Lower leg skin (tissue), 3 donors: ENCODE data around the gene MS4A10.

Experiments used
- POLR2A ChIP-seq, 2 donors: fragments of 450-650 bp; IDR thresholded peaks; one replicate each; pipeline ENCODE4 v1.6.1; 2016 to 2017; ENCODE audit warnings: antibody characterized with exemption in 2 of 2, mild to moderate bottlenecking in 1 of 2, moderate library complexity in 1 of 2
- TF ChIP-seq, protein P1 (sequence below), 3 donors: fragments of 450-650 bp; IDR thresholded peaks; one replicate each; pipeline ENCODE4 v1.5.1; 2016; ENCODE audit warnings: antibody characterized with exemption in 3 of 3, mild to moderate bottlenecking in 3 of 3, moderate library complexity in 2 of 3

GRCh38 chr11:60768202-60768601 is 16.9 kb upstream of the MS4A10 start:
- TF ChIP-seq POLR2A (IDR thresholded peaks at IDR 0.05), result no peak
- TF ChIP-seq, protein P1, sequence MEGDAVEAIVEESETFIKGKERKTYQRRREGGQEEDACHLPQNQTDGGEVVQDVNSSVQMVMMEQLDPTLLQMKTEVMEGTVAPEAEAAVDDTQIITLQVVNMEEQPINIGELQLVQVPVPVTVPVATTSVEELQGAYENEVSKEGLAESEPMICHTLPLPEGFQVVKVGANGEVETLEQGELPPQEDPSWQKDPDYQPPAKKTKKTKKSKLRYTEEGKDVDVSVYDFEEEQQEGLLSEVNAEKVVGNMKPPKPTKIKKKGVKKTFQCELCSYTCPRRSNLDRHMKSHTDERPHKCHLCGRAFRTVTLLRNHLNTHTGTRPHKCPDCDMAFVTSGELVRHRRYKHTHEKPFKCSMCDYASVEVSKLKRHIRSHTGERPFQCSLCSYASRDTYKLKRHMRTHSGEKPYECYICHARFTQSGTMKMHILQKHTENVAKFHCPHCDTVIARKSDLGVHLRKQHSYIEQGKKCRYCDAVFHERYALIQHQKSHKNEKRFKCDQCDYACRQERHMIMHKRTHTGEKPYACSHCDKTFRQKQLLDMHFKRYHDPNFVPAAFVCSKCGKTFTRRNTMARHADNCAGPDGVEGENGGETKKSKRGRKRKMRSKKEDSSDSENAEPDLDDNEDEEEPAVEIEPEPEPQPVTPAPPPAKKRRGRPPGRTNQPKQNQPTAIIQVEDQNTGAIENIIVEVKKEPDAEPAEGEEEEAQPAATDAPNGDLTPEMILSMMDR (IDR thresholded peaks at IDR 0.05), result no peak
